K562 (cell line): Measurements from ENCODE around the gene KNCN. TPM values are rescaled to one million over a fixed set of nuclear protein-coding genes. Genes with fewer than 3 reads are reported as not detected.

Experiments used
- CEBPB ChIP-seq: fragments of 450-650 bp; IDR thresholded peaks from 2 replicates; pipeline ENCODE4 v1.6.1; 2016; ENCODE audit warnings: missing genetic modification characterization, missing compliant biosample characterization
- CTBP1 ChIP-seq: fragments of 450-650 bp; IDR thresholded peaks from 2 replicates; pipeline ENCODE4 v1.6.1; 2016; ENCODE audit warnings: borderline replicate concordance
- GATAD2B ChIP-seq: fragments of 450-650 bp; IDR thresholded peaks from 2 replicates; pipeline ENCODE4 v1.6.1; 2017; ENCODE audit warnings: mild to moderate bottlenecking, borderline replicate concordance
- ILK ChIP-seq: fragments of 450-650 bp; IDR thresholded peaks from 2 replicates; pipeline ENCODE4 v1.6.1; 2016; ENCODE audit warnings: missing genetic modification characterization, low read depth, mild to moderate bottlenecking, missing compliant biosample characterization, moderate library complexity, borderline replicate concordance
- IRF2 ChIP-seq: sonication (generic); formaldehyde crosslinking; IDR thresholded peaks from 2 replicates; pipeline ENCODE4 v1.8.1; 2022; ENCODE audit warnings: mild to moderate bottlenecking, missing genetic modification reagents
- SRSF1 ChIP-seq: fragments of 200-400 bp; formaldehyde crosslinking; IDR thresholded peaks from 2 replicates; pipeline ENCODE4 v1.6.1; 2017; ENCODE audit warnings: mild to moderate bottlenecking, low read depth, low read length, moderate library complexity
- TEAD1 ChIP-seq, 2 experiments: fragments of 450-650 bp in 1 of 2; sonication (generic) in 1 of 2; formaldehyde crosslinking; IDR thresholded peaks; 2 replicates each; pipeline versions ENCODE4 v1.4.0 to v1.8.0; 2020 to 2022; ENCODE audit warnings: mild to moderate bottlenecking in 2 of 2, missing genetic modification reagents in 1 of 2
- ZNF134 ChIP-seq: fragments of 250-450 bp; sonication (Bioruptor Pico); conservative IDR thresholded peaks from 2 replicates; pipeline ENCODE4 v1.4.0; 2020
- ZNF165 ChIP-seq: fragments of 250-450 bp; sonication (Bioruptor Pico); IDR thresholded peaks from 2 replicates; pipeline ENCODE4 v1.4.0; 2020; ENCODE audit warnings: borderline replicate concordance
- ZNF347 ChIP-seq: fragments of 450-650 bp; formaldehyde crosslinking; IDR thresholded peaks from 2 replicates; pipeline ENCODE4 v1.4.0; 2020; ENCODE audit warnings: low read depth, mild to moderate bottlenecking, moderate library complexity
- polyA plus RNA-seq, 8 experiments: library from polyadenylated mRNA; depleted of rRNA in 4 of 8; stranded (reverse) in 5 of 8; unstranded in 3 of 8; fragments of >200 nt; fragmentation: Nextera tagmentation in 2 of 8; fragmentation: Illumina TruSeq in 1 of 8; extraction: Ambion mirVana in 2 of 8; extraction: Trizol in 1 of 8; gene quantifications; 2 replicates each; pipeline versions ENCODE4 v1.2.1 to v1.2.3, GENCODE V29; 2011 to 2014; ENCODE audit warnings: inconsistent platforms in 1 of 8, missing spikeins in 1 of 8
- total RNA-seq, 7 experiments: library from RNA; depleted of rRNA in 6 of 7; stranded (reverse); fragments of >200 nt in 6 of 7; fragmentation: Illumina TruSeq in 2 of 7; extraction: Trizol in 2 of 7; gene quantifications; 2 replicates each; pipeline versions ENCODE4 v1.2.1 to v1.2.3, GENCODE V29; 2011 to 2021; ENCODE audit warnings: low replicate concordance in 1 of 7
- TF ChIP-seq, protein P1 (sequence below): fragments of 250-450 bp; sonication (Bioruptor Pico); IDR thresholded peaks from 2 replicates; pipeline ENCODE4 v1.4.0; 2020; ENCODE audit warnings: mild to moderate bottlenecking
- TF ChIP-seq, protein P2 (sequence below), 2 experiments: fragments of 250-450 bp in 1 of 2; fragments of 450-650 bp in 1 of 2; sonication (Bioruptor Pico) in 1 of 2; IDR thresholded peaks; 2 replicates each; pipeline versions ENCODE4 v1.6.1 to v1.8.0; 2016 to 2021; ENCODE audit warnings: mild to moderate bottlenecking in 2 of 2, moderate library complexity in 2 of 2, missing compliant biosample characterization in 1 of 2, missing genetic modification characterization in 1 of 2
- TF ChIP-seq, protein P3 (sequence below): fragments of 200-600 bp; sonication (generic); IDR thresholded peaks from one replicate; pipeline ENCODE4 v1.6.1; 2012; ENCODE audit warnings: mild to moderate bottlenecking, low read depth, low read length, inconsistent platforms

Gene KNCN
- total and polyA plus RNA-seq, 9 of the 15 experiments (the other 6 are each of a cell fraction or from before 2014, with no cell fraction given) = not detected

DNA sequence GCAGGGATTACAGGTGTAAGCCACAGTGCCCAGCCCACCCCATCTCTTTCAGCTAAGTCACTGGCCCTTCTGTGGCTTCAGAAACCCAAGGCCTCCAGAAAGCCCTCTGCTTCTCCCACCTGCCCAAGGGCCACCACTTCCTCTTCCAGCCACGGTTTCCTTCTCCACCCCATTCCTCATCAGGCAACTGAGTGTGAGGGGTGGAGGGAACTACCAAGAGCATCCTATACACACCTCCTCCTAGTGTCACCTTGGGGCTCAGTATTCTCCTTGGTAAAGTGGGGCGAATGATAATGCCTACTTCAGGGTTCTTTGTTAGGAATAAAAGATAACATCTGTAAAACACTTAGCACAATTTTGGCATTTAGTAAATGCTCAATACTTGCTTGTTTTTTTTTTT is 30.0 kb downstream of the KNCN start (continued):
- TF ChIP-seq, protein P1, sequence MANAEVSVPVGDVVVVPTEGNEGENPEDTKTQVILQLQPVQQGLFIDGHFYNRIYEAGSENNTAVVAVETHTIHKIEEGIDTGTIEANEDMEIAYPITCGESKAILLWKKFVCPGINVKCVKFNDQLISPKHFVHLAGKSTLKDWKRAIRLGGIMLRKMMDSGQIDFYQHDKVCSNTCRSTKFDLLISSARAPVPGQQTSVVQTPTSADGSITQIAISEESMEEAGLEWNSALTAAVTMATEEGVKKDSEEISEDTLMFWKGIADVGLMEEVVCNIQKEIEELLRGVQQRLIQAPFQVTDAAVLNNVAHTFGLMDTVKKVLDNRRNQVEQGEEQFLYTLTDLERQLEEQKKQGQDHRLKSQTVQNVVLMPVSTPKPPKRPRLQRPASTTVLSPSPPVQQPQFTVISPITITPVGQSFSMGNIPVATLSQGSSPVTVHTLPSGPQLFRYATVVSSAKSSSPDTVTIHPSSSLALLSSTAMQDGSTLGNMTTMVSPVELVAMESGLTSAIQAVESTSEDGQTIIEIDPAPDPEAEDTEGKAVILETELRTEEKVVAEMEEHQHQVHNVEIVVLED (CRISPR knock-in tag) = no peak
- no peak for TF ChIP-seq CEBPB (tag)
- no peak for TF ChIP-seq SRSF1
- TF ChIP-seq GATAD2B = no peak
- no peak for TF ChIP-seq ZNF347 (CRISPR knock-in tag)
- peak in 1 of 2 experiments; percentile 29; a peak in 1 of 4 replicates for TF ChIP-seq TEAD1 (CRISPR knock-in tag; IDR thresholded peaks at IDR 0.05)
- TF ChIP-seq, protein P2, sequence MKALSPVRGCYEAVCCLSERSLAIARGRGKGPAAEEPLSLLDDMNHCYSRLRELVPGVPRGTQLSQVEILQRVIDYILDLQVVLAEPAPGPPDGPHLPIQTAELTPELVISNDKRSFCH (CRISPR knock-in tag; IDR thresholded peaks at IDR 0.05) = no peak
- TF ChIP-seq, protein P2 (tag; IDR thresholded peaks at IDR 0.05) = no peak
- TF ChIP-seq ZNF165 (CRISPR knock-in tag) = no peak
- no peak for TF ChIP-seq IRF2 (CRISPR knock-in tag)
- TF ChIP-seq, protein P3, sequence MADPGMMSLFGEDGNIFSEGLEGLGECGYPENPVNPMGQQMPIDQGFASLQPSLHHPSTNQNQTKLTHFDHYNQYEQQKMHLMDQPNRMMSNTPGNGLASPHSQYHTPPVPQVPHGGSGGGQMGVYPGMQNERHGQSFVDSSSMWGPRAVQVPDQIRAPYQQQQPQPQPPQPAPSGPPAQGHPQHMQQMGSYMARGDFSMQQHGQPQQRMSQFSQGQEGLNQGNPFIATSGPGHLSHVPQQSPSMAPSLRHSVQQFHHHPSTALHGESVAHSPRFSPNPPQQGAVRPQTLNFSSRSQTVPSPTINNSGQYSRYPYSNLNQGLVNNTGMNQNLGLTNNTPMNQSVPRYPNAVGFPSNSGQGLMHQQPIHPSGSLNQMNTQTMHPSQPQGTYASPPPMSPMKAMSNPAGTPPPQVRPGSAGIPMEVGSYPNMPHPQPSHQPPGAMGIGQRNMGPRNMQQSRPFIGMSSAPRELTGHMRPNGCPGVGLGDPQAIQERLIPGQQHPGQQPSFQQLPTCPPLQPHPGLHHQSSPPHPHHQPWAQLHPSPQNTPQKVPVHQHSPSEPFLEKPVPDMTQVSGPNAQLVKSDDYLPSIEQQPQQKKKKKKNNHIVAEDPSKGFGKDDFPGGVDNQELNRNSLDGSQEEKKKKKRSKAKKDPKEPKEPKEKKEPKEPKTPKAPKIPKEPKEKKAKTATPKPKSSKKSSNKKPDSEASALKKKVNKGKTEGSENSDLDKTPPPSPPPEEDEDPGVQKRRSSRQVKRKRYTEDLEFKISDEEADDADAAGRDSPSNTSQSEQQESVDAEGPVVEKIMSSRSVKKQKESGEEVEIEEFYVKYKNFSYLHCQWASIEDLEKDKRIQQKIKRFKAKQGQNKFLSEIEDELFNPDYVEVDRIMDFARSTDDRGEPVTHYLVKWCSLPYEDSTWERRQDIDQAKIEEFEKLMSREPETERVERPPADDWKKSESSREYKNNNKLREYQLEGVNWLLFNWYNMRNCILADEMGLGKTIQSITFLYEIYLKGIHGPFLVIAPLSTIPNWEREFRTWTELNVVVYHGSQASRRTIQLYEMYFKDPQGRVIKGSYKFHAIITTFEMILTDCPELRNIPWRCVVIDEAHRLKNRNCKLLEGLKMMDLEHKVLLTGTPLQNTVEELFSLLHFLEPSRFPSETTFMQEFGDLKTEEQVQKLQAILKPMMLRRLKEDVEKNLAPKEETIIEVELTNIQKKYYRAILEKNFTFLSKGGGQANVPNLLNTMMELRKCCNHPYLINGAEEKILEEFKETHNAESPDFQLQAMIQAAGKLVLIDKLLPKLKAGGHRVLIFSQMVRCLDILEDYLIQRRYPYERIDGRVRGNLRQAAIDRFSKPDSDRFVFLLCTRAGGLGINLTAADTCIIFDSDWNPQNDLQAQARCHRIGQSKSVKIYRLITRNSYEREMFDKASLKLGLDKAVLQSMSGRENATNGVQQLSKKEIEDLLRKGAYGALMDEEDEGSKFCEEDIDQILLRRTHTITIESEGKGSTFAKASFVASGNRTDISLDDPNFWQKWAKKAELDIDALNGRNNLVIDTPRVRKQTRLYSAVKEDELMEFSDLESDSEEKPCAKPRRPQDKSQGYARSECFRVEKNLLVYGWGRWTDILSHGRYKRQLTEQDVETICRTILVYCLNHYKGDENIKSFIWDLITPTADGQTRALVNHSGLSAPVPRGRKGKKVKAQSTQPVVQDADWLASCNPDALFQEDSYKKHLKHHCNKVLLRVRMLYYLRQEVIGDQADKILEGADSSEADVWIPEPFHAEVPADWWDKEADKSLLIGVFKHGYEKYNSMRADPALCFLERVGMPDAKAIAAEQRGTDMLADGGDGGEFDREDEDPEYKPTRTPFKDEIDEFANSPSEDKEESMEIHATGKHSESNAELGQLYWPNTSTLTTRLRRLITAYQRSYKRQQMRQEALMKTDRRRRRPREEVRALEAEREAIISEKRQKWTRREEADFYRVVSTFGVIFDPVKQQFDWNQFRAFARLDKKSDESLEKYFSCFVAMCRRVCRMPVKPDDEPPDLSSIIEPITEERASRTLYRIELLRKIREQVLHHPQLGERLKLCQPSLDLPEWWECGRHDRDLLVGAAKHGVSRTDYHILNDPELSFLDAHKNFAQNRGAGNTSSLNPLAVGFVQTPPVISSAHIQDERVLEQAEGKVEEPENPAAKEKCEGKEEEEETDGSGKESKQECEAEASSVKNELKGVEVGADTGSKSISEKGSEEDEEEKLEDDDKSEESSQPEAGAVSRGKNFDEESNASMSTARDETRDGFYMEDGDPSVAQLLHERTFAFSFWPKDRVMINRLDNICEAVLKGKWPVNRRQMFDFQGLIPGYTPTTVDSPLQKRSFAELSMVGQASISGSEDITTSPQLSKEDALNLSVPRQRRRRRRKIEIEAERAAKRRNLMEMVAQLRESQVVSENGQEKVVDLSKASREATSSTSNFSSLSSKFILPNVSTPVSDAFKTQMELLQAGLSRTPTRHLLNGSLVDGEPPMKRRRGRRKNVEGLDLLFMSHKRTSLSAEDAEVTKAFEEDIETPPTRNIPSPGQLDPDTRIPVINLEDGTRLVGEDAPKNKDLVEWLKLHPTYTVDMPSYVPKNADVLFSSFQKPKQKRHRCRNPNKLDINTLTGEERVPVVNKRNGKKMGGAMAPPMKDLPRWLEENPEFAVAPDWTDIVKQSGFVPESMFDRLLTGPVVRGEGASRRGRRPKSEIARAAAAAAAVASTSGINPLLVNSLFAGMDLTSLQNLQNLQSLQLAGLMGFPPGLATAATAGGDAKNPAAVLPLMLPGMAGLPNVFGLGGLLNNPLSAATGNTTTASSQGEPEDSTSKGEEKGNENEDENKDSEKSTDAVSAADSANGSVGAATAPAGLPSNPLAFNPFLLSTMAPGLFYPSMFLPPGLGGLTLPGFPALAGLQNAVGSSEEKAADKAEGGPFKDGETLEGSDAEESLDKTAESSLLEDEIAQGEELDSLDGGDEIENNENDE = no peak
- TF ChIP-seq CTBP1 = peak; percentile 37
- TF ChIP-seq ILK (tag) = no peak
- TF ChIP-seq ZNF134 = peak; percentile 43; the same call in 1 of the 2 replicates
